HEK293 (cell line): Measurements from ENCODE around the gene DSG1.
A peak's percentile ranks its signal among the peaks of the same experiment; 100 is the strongest.

Experiments
- CTCF ChIA-PET: fragments of 350-600 bp; formaldehyde crosslinking; extraction: SDS; loops from one replicate; lab custom pipeline; 2021; ENCODE audit warnings: antibody characterized with exemption; lab: Yijun Ruan, JAX
- POLR2A ChIA-PET: fragments of 300-600 bp; formaldehyde crosslinking; extraction: SDS; loops from one replicate; lab custom pipeline; 2020; ENCODE audit warnings: antibody characterized with exemption, inconsistent platforms; lab: Yijun Ruan, JAX
- H3K27ac ChIP-seq: fragments of 200-500 bp; sonication (Bioruptor generic); 2 replicates; pipeline ENCODE4 v1.5.1; 2014; ENCODE audit warnings: low read depth, low read length, control low read depth, inconsistent platforms; ENCODE audit errors: extremely low read depth
- H3K36me3 ChIP-seq, 2 experiments: fragments of 200-500 bp in 1 of 2; sonication (Bioruptor generic) in 1 of 2; 1 replicate in 1 of 2; 2 replicates in 1 of 2; pipeline ENCODE4 v1.5.1; 2014 to 2017; ENCODE audit warnings: inconsistent platforms in 2 of 2, low read length in 2 of 2; ENCODE audit not compliant: control insufficient read depth in 2 of 2, insufficient read depth in 1 of 2
- H3K4me1 ChIP-seq: fragments of 200-500 bp; sonication (Bioruptor generic); 2 replicates; pipeline ENCODE4 v1.5.1; 2014; ENCODE audit warnings: mild to moderate bottlenecking, low read length, inconsistent platforms; ENCODE audit not compliant: control insufficient read depth, insufficient read depth
- H3K4me3 ChIP-seq: 2 replicates; pipeline ENCODE4 v1.5.1; 2011; ENCODE audit warnings: low read depth, mild to moderate bottlenecking, control low read depth, low read length, moderate library complexity
- H3K9me3 ChIP-seq: fragments of 200-500 bp; sonication (Bioruptor generic); 2 replicates; pipeline ENCODE4 v1.5.1; 2014; ENCODE audit warnings: low read depth, low read length, inconsistent platforms; ENCODE audit not compliant: control insufficient read depth, insufficient read depth
- SP2 ChIP-seq: fragments of 450-650 bp; formaldehyde crosslinking; IDR thresholded peaks from 2 replicates; pipeline ENCODE4 v1.5.1; 2016; ENCODE audit warnings: missing biosample characterization, missing genetic modification characterization
- ZNF146 ChIP-seq: fragments of 450-650 bp; formaldehyde crosslinking; IDR thresholded peaks from 2 replicates; pipeline ENCODE4 v1.5.1; 2016; ENCODE audit warnings: missing biosample characterization, missing genetic modification characterization
- ZNF23 ChIP-seq: fragments of 450-650 bp; formaldehyde crosslinking; IDR thresholded peaks from 2 replicates; pipeline ENCODE4 v1.5.1; 2016; ENCODE audit warnings: missing biosample characterization, missing genetic modification characterization, borderline replicate concordance
- ZNF248 ChIP-seq: fragments of 450-650 bp; formaldehyde crosslinking; IDR thresholded peaks from 2 replicates; pipeline ENCODE4 v1.5.1; 2017; ENCODE audit warnings: missing biosample characterization, missing genetic modification characterization
- ZNF530 ChIP-seq: fragments of 450-650 bp; formaldehyde crosslinking; IDR thresholded peaks from 2 replicates; pipeline ENCODE4 v1.5.1; 2016; ENCODE audit warnings: low read depth, missing biosample characterization, missing genetic modification characterization
- ZNF549 ChIP-seq: fragments of 450-650 bp; IDR thresholded peaks from 2 replicates; pipeline ENCODE4 v1.5.1; 2018; ENCODE audit warnings: missing biosample characterization, missing genetic modification characterization, mild to moderate bottlenecking, inconsistent platforms, moderate library complexity
- ZNF558 ChIP-seq: fragments of 450-650 bp; formaldehyde crosslinking; IDR thresholded peaks from 2 replicates; pipeline ENCODE4 v1.5.1; 2016; ENCODE audit warnings: missing biosample characterization, missing genetic modification characterization
- ZNF610 ChIP-seq: fragments of 450-650 bp; formaldehyde crosslinking; IDR thresholded peaks from 2 replicates; pipeline ENCODE4 v1.5.1; 2016; ENCODE audit warnings: missing biosample characterization, missing genetic modification characterization, borderline replicate concordance
- ZNF658 ChIP-seq: fragments of 450-650 bp; formaldehyde crosslinking; IDR thresholded peaks from 2 replicates; pipeline ENCODE4; 2016; ENCODE audit warnings: missing biosample characterization, missing genetic modification characterization
- ZNF747 ChIP-seq: fragments of 450-650 bp; formaldehyde crosslinking; IDR thresholded peaks from 2 replicates; pipeline ENCODE4 v1.5.1; 2016; ENCODE audit warnings: missing biosample characterization, missing genetic modification characterization
- ZNF785 ChIP-seq: fragments of 450-650 bp; formaldehyde crosslinking; IDR thresholded peaks from 2 replicates; pipeline ENCODE4 v1.5.1; 2016; ENCODE audit warnings: missing biosample characterization, missing genetic modification characterization
- TF ChIP-seq, protein P1 (sequence below): IDR thresholded peaks from 2 replicates; pipeline ENCODE4 v1.6.1; 2011; ENCODE audit warnings: mild to moderate bottlenecking, low read depth, low read length, borderline replicate concordance
- TF ChIP-seq, protein P2 (sequence below): fragments of 450-650 bp; IDR thresholded peaks from 2 replicates; pipeline ENCODE4 v1.5.1; 2018; ENCODE audit warnings: missing biosample characterization, mild to moderate bottlenecking, missing genetic modification characterization
- TF ChIP-seq, protein P3 (sequence below): sonication (generic); formaldehyde crosslinking; IDR thresholded peaks from 2 replicates; pipeline ENCODE4 v1.8.1; 2022; ENCODE audit warnings: mild to moderate bottlenecking, moderate library complexity, missing genetic modification reagents
- TF ChIP-seq, protein P4 (sequence below): fragments of 450-650 bp; formaldehyde crosslinking; IDR thresholded peaks from 2 replicates; pipeline ENCODE4 v1.5.1; 2017; ENCODE audit warnings: missing biosample characterization, missing genetic modification characterization

DSG1 gene

DNA sequence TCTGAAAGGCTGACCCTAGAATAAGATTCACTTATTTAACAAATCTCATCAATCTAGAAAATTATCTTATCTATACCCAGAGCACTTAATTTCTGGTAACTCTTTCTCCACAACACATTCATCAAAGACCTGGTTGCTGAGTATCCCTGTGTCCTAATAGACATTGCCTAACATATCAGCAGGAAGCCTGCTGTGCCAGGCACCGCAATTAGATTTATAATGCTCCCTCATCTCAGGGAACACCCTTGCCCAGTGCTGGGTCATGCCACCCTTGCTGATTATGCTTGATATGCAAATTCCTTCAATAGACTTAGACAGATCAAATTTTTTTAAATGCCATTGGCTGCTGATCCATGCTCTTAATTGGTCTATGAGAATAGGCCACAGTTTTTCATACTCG is 3.8 kb downstream of the DSG1 start (continued):
- TF ChIP-seq ZNF146 (tag by site-specific recombination) (no peak), ZNF747 (no peak), ZNF248 (tag by site-specific recombination) (no peak), ZNF658 (tag by site-specific recombination) (no peak), ZNF558 (tag by site-specific recombination) (no peak)
- TF ChIP-seq, protein P1, sequence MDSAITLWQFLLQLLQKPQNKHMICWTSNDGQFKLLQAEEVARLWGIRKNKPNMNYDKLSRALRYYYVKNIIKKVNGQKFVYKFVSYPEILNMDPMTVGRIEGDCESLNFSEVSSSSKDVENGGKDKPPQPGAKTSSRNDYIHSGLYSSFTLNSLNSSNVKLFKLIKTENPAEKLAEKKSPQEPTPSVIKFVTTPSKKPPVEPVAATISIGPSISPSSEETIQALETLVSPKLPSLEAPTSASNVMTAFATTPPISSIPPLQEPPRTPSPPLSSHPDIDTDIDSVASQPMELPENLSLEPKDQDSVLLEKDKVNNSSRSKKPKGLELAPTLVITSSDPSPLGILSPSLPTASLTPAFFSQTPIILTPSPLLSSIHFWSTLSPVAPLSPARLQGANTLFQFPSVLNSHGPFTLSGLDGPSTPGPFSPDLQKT = no peak
- TF ChIP-seq, all 188 proteins: peak for 0

DNA sequence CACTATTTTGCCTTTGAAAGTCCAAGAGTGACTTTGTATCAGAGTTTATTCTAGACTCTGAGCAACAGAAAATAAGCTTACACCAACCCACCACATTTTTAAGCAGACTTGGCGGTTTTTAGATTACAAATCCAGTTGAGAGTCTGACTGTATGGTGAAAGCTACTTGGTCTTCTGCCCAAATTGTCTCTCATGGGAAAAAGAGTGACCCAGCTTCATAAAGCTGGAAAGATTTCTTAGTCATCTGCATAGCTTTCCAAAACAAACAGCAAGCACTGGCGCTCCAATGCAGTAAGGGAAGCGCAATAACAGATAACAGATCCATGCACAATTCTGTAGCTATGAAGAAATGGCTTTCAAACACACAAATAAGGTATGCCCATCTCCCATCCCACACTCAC is 7.1 kb downstream of the DSG1 start:
- POLR2A ChIA-PET = no interaction called here
- TF ChIP-seq ZNF23 (tag by site-specific recombination) (no peak), ZNF549 (0 out of 2 replicates have a peak, but pooled peaks have one; percentile 7)
- TF ChIP-seq, protein P2, sequence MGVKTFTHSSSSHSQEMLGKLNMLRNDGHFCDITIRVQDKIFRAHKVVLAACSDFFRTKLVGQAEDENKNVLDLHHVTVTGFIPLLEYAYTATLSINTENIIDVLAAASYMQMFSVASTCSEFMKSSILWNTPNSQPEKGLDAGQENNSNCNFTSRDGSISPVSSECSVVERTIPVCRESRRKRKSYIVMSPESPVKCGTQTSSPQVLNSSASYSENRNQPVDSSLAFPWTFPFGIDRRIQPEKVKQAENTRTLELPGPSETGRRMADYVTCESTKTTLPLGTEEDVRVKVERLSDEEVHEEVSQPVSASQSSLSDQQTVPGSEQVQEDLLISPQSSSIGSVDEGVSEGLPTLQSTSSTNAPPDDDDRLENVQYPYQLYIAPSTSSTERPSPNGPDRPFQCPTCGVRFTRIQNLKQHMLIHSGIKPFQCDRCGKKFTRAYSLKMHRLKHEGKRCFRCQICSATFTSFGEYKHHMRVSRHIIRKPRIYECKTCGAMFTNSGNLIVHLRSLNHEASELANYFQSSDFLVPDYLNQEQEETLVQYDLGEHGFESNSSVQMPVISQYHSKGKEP (tag by site-specific recombination) = peak; percentile 95
- H3K27ac ChIP-seq = no peak overlapping the region
- H3K9me3 ChIP-seq = no peaks in the 10 kb centered on the region
- CTCF ChIA-PET = interaction anchor here (1.1 kb wide), 1 partner anchor 60 kb away, joined by 3 read pairs; no protein-coding TSS in a partner anchor
- H3K4me1 ChIP-seq = no peaks in the 10 kb centered on the region
- no peaks in the 10 kb centered on the region for H3K36me3 ChIP-seq
- no peak overlapping the region for H3K4me3 ChIP-seq

DNA sequence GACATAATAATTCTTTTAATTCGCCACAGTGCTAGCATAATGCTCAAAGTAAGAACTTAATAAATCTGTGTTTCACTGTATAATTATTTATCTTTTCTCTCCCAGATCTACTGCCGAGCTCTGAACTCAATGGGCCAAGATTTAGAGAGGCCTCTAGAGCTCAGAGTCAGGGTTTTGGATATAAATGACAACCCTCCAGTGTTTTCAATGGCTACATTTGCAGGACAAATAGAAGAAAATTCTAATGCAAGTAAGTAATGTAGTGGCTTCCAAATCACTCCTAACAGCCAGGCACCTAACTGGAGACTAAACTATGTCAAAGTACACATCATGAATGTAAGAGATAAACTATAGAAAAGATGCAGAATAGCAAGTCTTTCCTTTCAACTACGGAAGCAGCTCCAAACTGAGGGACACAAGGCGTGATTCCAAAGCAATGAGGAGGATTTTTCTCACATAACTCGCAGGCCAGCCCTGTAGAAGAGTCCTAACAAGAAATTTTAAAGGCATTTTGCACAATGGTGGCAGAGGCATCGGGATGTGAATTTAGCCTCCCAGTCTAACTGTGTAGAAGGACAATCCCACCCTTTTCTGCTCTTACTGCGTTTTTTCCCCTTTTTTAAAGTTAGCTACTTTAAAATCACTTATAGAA is 12.0 kb downstream of the DSG1 start:
- TF ChIP-seq, protein P3, sequence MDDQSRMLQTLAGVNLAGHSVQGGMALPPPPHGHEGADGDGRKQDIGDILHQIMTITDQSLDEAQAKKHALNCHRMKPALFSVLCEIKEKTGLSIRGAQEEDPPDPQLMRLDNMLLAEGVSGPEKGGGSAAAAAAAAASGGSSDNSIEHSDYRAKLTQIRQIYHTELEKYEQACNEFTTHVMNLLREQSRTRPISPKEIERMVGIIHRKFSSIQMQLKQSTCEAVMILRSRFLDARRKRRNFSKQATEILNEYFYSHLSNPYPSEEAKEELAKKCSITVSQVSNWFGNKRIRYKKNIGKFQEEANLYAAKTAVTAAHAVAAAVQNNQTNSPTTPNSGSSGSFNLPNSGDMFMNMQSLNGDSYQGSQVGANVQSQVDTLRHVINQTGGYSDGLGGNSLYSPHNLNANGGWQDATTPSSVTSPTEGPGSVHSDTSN (CRISPR knock-in tag) = no peak
- TF ChIP-seq, protein P4, sequence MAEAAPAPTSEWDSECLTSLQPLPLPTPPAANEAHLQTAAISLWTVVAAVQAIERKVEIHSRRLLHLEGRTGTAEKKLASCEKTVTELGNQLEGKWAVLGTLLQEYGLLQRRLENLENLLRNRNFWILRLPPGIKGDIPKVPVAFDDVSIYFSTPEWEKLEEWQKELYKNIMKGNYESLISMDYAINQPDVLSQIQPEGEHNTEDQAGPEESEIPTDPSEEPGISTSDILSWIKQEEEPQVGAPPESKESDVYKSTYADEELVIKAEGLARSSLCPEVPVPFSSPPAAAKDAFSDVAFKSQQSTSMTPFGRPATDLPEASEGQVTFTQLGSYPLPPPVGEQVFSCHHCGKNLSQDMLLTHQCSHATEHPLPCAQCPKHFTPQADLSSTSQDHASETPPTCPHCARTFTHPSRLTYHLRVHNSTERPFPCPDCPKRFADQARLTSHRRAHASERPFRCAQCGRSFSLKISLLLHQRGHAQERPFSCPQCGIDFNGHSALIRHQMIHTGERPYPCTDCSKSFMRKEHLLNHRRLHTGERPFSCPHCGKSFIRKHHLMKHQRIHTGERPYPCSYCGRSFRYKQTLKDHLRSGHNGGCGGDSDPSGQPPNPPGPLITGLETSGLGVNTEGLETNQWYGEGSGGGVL (tag by site-specific recombination) = no peak
- TF ChIP-seq ZNF785 (tag by site-specific recombination) (no peak), ZNF530 (tag by site-specific recombination) (no peak), ZNF610 (tag by site-specific recombination) (no peak), SP2 (tag by site-specific recombination) (no peak)
- TF ChIP-seq, all 188 proteins: peak for 0
- POLR2A ChIA-PET = no interaction called here
- CTCF ChIA-PET = interaction anchor here (0.6 kb wide), 1 partner anchor 93 kb away, joined by 4 read pairs; no protein-coding TSS in a partner anchor
- Histone ChIP-seq H3K36me3 (no peaks in the 10 kb centered on the region), H3K27ac (no peak overlapping the region), H3K9me3 (no peaks in the 10 kb centered on the region), H3K4me3 (no peak overlapping the region), H3K4me1 (no peaks in the 10 kb centered on the region)
